Ramos (cell line): ENCODE data around the gene TBCE.
"Not testable (repeated sequence)": the region's sequence is repeated elsewhere in the genome, so short reads cannot be mapped to it uniquely, and the experiment has no call there.

Source experiments
- in situ Hi-C: fragments of 300-500 bp; cut with MboI; formaldehyde crosslinking; loops from one replicate; pipeline ENCODE4 v1.14.3; 2022; ENCODE audit warnings: low sequenced_read_pairs; ENCODE audit not compliant: unreplicated experiment

TBCE gene

DNA sequence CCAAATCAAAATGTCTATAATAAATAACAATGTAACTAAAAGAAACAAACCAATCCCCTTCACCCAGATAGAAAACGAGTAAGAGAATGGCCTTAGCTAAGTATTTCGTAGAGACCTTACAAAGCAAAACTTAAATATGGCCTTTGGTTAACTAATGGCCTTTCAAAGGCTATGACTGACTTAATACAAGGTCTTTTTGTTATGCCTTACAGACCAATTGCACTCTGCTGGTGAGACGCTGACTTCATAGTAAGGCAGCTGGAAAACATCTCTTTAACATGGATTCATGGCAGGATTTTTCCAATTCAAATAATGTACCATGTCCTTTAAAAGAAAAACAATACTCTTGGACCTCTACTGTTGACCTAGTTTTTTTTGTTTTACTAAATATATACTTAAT, 15.8 kb upstream of the TBCE start:
- in situ Hi-C loops, result no loop called here

- in situ Hi-C loops, result no loop called here
Observed at GRCh38 chr1:235351898-235352297, 15.3 kb upstream of the TBCE start.

DNA sequence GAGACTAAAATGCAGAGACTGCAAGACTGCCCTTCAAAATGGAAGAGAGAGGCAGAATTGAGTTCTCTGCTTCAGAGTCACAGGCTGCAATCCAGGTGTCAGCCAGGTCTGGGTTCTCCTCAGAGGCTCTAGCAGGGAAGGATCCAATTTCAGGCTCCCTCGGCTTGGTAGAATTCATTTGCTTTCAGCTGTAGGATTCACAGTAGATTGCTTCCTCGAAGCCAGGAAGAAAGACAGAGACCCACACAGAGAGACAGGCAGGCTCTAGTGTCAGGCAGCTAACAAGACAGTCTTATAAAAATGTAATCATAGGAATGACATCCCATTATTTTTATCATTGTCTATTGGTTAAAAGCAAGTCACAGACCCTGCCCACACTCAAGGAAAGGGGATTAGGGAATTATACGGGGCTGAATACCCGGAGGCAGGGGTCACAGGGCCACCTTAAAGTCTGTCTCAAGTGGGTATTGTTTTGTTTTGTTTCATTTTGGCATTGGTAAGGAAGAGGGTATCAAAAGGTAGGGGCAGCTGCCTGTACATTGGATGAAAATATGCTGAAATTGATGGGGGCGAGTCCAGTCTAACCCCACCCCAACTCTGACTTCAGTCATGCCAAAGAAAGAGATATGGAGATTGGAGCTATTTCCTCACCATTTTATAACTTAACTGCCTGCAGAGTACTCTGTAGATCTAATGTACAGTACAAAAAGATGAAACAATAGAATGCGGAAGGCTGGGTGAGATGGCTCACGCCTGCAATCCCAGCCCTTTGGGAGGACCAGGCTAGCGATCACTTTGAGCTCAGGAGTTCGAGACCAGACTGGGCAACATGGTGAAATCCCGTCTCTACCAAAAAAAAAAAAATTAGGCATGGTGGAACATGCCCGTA, 9.5 kb upstream of the TBCE start:
- in situ Hi-C loops, result no loop called here

DNA sequence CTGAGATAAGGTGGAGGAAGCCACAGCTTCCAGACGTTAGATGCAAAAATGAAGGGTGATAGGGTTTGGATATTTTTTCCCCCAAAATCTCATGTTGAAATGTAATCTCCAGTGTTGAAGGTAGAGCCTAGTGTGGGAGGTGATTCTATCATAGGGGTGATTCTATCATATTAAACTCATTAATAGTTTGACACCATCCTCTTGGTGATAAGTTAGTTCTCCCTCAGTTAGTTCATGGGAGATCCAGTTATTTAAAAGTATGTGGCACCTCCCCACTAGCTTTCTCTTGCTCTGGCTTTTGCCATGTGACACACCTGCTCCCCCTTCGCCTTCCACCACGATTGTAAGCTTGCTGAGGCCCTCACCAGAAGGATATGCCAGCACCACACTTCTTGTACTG, 8.3 kb upstream of the TBCE start:
- in situ Hi-C loops, result no loop called here

GRCh38 chr1:235364189-235364588, 3.0 kb upstream of the TBCE start:
- in situ Hi-C loops, result not testable (repeated sequence)

DNA sequence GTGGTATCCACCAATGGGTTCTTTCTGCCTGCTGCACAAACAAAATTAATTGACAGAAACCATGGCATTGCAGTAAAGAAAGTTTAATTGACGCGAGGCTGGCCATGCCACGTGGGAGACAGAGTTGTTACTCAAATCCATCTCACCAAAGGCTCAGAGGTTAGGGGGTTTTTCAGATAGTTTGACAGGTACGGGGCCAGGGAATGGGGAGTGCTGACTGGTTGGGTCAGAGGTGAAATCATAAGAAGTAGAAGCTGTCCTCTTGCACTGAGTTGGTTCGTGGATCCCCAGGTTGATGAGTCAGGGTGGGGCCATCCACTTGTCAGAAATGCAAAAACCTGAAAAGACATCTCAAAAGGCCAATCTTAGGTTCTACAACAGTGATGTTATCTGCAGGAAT, 941 bp upstream of the TBCE start:
- in situ Hi-C loops, result no loop called here

DNA sequence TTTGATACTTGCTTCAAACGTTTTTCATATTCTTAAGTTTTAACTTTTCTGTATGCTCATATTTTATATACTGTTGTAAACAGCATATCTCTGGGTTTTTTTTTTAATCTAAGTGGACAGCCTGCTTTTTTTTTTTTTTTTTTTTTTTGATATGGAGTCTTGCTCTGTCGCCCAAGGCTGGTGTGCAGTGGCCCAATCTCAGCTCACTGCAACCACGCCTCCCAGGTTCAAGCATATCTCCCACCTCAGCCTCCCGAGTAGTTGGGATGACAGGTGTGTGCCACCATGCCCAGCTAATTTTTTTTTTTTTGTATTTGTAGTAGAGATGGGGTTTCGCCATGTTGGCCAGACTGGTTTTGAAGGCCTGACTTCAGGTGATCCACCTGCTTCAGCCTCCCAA, 1.2 kb downstream of the TBCE start:
- in situ Hi-C loops, result no loop called here

DNA sequence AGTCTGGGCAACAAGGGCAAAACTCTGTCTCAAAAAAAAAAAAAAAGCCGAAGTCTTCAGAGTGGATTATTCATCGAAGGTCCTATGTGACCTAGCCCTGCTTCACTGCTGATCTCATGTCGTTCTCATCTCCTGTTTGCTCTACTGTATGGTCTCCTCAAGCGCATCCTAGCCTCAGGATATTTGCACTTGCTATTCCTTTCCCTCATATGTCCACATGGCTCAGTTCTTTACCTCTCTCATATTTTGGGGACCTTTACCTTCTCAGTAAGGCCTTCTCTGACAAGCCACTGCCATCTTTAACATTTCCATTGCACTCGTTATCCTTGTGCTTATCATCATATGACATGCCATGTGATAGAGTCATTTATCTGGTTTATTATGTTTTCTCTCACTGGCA, 2.6 kb downstream of the TBCE start:
- in situ Hi-C loops, result no loop called here

- in situ Hi-C loops, result no loop called here
Observed at GRCh38 chr1:235375919-235376605, 8.8 kb downstream of the TBCE start.

- in situ Hi-C loops, result not testable (repeated sequence)
Observed at GRCh38 chr1:235378134-235378735, 11.0 kb downstream of the TBCE start.

- in situ Hi-C loops, result not testable (repeated sequence)
Observed at GRCh38 chr1:235381955-235382739, 14.9 kb downstream of the TBCE start.

- in situ Hi-C loops, result not testable (repeated sequence)
Observed at GRCh38 chr1:235385633-235386032, 18.4 kb downstream of the TBCE start.

GRCh38 chr1:235391874-235392273, 24.6 kb downstream of the TBCE start:
- in situ Hi-C loops, result no loop called here

GRCh38 chr1:235397733-235398132, 30.5 kb downstream of the TBCE start:
- in situ Hi-C loops, result no loop called here

DNA sequence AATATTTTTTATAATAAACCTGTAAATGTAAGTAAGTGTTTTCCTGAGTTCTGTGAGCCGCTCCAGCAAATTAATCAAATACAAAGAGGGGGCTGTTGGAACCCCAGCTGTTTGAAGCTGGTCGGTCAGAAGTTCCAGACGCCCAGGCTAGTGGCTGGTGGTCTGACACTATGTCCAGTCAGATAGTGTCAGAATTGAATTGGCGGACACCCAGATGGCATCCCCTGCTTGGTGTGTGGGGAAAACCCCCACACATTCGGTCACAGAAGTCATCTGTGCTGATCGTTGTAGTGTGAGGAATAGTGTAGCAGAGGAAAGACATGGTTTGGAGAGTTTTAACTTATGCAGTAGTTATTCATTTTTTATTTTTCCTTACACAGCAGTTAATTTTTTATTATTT, 32.4 kb downstream of the TBCE start:
- in situ Hi-C loops, result loop anchor here (25.0 kb wide), 1 partner anchor 912 kb away; the partner anchor contains the start of gene TARBP1

DNA sequence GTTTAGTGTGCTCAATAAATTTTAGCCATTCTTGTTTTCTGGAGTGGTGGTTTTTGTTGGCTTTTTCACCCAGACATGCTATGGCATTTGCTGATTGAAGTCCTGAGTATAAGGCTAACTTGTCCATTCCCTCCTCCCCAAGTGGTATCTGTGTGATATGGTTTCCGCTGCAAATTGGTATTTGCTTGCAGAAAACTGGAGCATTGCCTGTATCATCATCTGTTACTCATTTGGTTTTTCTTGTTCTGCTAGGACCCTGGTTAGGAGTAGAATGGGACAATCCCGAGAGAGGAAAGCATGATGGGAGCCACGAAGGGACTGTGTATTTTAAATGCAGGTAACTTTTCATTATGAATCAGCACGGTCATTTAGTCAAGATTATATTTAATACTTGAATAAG, 34.0 kb downstream of the TBCE start:
- in situ Hi-C loops, result loop anchor here (25.0 kb wide), 1 partner anchor 914 kb away; the partner anchor contains the start of gene TARBP1

- in situ Hi-C loops, result loop anchor here (25.0 kb wide), 1 partner anchor 915 kb away; the partner anchor contains the start of gene TARBP1
Observed at GRCh38 chr1:235402457-235403200, 35.4 kb downstream of the TBCE start.

GRCh38 chr1:235403593-235403992, 36.4 kb downstream of the TBCE start:
- in situ Hi-C loops, result loop anchor here (25.0 kb wide), 1 partner anchor 916 kb away; the partner anchor contains the start of gene TARBP1

DNA sequence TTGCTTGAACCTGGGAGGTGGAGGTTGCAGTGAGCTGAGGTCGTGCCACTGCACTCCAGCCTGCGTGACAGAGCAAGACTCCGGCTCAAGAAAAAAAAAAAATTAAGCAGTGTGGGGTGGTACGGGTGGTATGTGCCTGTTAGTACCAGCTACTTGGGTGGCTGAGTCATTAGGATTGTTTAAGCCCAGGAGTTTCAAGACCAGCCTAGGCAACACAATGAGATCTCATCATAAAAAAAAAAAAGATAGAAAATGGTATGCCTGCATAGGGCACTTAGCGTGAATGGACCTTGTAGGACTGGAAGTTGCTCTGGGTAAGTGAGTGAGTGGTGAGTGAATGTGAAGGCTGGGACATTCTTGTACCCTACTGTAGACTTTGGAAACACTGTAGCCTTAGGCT, 37.0 kb downstream of the TBCE start:
- in situ Hi-C loops, result loop anchor here (25.0 kb wide), 1 partner anchor 917 kb away; the partner anchor contains the start of gene TARBP1
